Activated CD8-positive, alpha-beta memory T cell treated with anti-CD3 and anti-CD28 coated beads for 36 hours (primary cell): ENCODE results near the gene DAAM2. TPM values are rescaled to one million over a fixed set of nuclear protein-coding genes. Genes with fewer than 3 reads are reported as not detected.

Source experiments
- CTCF ChIA-PET: fragments of 350-600 bp; sonication (Branson Sonifier 250); formaldehyde crosslinking; loops from one replicate; lab custom pipeline; 2021; ENCODE audit warnings: antibody characterized with exemption; lab: Charles Lee
- POLR2A ChIA-PET: fragments of 350-600 bp; sonication (Branson Sonifier 250); formaldehyde crosslinking; loops from one replicate; lab custom pipeline; 2021; ENCODE audit warnings: antibody characterized with exemption; lab: Charles Lee
- total RNA-seq, 2 experiments: library from RNA; stranded (reverse); gene quantifications; one replicate each; pipeline ENCODE4 v1.2.3, GENCODE V29; 2021

DAAM2 gene
- total RNA-seq, 2 experiments from 2014 or later: not detected

- CTCF ChIA-PET: no interaction called here
Observed at GRCh38 chr6:39812853-39813533, 20.8 kb downstream of the DAAM2 start.

GRCh38 chr6:39814236-39814635, 22.1 kb downstream of the DAAM2 start:
- POLR2A ChIA-PET: no interaction called here

More at GRCh38 chr6:39812853-39813533, 20.8 kb downstream of the DAAM2 start:
- POLR2A ChIA-PET: no interaction called here

DNA sequence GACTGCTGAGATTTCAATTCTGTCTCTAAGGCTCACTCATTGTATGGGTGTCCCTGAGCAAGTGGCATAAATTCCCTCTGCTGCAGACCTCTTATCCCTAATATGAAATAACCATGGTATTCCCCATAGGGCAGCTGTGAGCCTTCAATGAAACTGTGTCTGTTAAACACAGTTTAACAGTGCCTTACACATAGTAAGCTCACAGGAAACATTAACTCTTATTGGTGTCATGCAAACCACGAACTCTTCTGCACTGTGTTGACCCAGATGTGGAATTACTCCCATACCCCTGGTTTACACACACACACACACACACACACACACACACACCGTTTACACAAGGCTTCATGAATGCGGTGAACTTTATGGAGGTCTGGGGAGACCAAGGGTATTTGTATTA, 23.2 kb downstream of the DAAM2 start:
- ChIA-PET CTCF (no interaction called here), POLR2A (no interaction called here)

More at GRCh38 chr6:39814236-39814635, 22.1 kb downstream of the DAAM2 start:
- CTCF ChIA-PET: no interaction called here

- ChIA-PET CTCF (no interaction called here), POLR2A (no interaction called here)
Observed at GRCh38 chr6:39816747-39817146, 24.6 kb downstream of the DAAM2 start.

- POLR2A ChIA-PET: no interaction called here
- CTCF ChIA-PET: no interaction called here
Observed at GRCh38 chr6:39818695-39819094, 26.5 kb downstream of the DAAM2 start.

DNA sequence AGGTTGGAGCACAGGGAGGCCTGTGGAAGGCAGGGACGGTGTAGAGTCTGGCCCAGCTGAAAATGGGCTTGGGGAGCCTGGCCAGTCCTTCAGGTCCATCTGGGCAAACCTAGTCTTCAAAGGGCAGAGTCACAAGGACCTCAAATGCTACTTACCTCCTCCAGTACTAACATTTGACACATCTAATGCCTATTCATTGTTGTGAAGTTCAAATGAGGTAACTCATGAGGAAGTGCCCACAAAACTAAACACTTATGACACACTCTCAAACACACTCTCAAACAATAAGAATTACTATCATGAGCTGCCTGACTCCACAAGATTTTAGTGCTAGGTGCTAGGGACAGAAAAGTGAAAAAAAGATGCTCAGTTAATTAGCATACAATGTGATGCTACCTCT, 27.1 kb downstream of the DAAM2 start:
- ChIA-PET CTCF (no interaction called here), POLR2A (no interaction called here)

DNA sequence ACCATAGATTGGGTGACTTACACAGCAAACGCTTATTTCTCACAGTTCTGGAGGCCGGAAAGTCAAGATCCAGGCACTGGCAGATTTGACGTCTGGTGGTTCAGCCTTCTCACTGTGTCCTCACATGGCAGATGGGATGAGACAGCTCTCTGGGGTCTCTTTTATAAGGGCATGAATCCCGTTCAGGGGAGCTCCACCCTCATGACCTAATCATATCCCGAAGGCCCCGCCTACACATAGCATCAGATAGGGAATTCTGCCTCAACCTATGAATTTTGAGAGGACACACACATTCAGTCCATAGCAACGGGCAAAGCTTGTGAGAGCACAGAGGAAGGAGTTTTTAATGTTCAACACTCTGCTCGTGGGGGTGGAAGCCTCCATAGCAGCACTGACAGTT, 27.5 kb downstream of the DAAM2 start:
- POLR2A ChIA-PET: no interaction called here
- CTCF ChIA-PET: no interaction called here

GRCh38 chr6:39820553-39820952, 28.4 kb downstream of the DAAM2 start:
- CTCF ChIA-PET: no interaction called here
- POLR2A ChIA-PET: no interaction called here

DNA sequence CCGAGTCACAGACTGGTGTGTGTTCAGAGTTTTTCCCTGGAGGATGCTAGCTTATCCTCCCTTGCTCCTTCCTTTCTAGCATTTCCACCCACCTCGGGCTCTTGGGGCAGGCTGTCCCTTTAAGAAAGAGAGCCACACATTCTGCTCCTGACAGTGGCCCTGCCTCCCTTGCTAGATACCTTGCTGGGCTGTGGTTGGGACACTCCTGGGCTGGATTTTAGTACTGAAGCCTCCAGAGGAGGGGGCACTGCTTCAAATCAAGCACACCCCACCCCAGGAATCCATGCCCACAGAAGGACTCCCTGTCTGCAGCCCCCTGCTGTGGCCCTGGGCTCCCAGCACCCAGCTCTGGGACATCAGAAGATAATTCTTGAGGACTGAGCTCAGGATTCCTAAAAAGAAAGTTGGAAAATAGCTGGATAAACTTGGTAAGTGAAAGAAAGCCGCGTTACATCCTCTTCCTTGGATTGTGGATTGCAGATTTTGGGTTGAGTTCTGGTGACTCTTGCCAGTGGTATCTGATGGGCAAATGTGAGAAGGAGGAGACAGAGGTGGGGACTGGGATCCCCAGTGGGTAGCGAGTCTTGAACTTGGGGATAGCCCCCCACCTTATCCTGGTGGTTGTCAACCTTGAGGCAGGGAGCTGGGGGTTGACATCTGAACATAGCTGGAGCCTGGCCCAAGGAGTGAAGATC, 29.0 kb downstream of the DAAM2 start:
- ChIA-PET POLR2A (no interaction called here), CTCF (no interaction called here)

- POLR2A ChIA-PET: no interaction called here
- CTCF ChIA-PET: no interaction called here
Observed at GRCh38 chr6:39821742-39822532, 29.8 kb downstream of the DAAM2 start.

GRCh38 chr6:39822846-39823815, 31.0 kb downstream of the DAAM2 start:
- ChIA-PET CTCF (no interaction called here), POLR2A (no interaction called here)

DNA sequence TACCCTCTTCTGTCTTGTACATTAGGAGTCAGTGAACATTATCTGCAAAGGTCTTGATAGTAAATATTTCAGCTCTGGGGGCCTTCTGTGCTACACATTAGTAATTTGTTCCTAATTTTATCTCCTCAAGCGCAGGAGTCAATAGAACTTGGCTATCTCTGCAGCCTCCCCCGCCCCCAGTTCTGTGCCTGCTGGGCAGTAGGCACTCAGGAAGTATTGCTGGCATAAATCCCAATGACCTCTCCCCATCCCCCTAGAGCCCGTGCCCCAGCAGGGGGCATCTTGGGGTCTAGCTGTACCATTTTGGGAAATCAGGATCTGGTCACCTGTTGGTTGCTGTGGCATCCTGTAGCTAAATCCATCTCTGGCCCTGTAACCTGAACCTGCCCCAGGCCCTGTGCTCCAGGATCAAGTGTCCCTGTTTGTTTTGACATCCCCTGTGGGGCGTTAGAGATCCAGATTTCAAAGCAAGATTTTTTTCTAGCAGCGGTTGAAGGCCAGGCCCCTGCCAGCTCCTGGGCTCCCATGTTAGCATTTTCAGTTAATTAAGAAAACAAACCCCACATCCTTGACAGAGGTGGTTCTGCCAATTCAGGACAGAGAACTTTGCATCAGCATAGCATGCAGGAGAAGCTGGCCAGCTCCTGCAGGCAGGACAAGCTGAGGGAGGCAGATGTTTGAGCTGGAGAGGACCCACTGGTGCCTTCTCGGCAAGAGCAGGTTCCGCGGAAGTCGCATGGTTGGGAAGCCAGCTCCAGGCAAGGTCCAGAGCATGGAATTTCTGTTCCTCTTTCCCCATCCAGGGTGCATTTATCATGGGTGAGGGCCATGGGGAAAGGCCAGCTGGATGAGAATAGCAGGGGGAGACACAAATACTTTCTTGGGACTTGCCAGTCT, 32.1 kb downstream of the DAAM2 start:
- ChIA-PET POLR2A (no interaction called here), CTCF (no interaction called here)

DNA sequence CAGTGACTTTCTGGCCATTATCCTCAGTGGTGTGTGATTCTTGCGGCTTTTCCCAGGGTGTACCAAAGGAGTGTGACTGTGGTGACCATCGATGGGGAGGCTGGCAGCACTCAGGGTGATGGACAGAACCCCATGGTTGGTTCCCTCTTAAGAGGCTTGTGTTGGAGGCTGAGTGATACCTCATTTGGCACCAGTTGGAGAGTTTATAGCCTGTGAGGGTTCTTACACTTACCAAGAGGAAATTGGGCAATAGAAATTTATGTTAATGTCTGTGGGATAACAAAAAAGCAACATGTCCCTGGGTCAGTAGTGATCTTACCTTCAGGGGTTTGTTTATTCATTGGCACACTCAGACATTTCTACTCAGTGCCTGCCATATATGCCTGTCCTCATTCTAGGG, 37.2 kb downstream of the DAAM2 start:
- CTCF ChIA-PET: no interaction called here
- POLR2A ChIA-PET: no interaction called here

GRCh38 chr6:39830444-39830843, 38.3 kb downstream of the DAAM2 start:
- POLR2A ChIA-PET: no interaction called here
- CTCF ChIA-PET: no interaction called here

DNA sequence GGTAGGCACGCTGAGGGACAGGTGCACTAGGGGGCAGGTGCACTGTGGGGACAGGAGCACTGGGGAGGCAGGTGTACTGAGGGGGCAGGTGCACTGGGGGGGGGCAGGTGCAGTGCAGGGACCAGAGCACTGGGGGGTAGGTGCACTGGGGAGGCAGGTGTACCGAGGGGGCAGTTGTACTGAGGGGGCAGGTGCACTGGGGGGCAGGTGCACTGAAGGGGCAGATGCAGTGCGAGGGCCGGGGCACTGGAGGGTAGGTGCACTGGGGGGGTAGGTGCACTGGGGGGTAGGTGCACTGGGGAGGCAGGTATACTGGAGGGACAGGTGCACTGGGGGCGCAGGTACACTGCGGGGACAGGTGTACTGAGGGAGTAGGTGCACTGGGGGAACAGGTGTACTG, 39.5 kb downstream of the DAAM2 start:
- ChIA-PET CTCF (no interaction called here), POLR2A (no interaction called here)

DNA sequence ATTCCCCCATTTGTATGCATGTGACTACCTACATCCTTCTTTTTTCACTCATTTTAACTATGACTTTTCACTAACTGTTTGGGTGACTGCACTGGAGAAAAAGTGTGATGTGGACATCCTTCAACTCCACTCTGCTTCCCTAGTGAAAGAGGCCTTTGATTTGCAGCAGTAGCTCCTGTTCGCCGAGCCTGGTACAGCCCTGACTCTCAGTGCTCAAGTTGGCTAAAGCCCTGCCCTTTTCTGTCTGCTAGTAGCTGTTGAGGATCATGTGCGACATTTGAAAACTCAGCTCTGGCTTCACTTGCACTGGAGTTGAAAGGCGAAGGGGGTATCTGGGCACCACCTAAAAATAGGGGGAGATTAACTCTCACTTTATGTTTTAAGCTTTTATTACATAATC, 42.1 kb downstream of the DAAM2 start:
- ChIA-PET POLR2A (no interaction called here), CTCF (no interaction called here)

GRCh38 chr6:39834866-39835265, 42.7 kb downstream of the DAAM2 start:
- ChIA-PET POLR2A (no interaction called here), CTCF (no interaction called here)

- POLR2A ChIA-PET: no interaction called here
- CTCF ChIA-PET: no interaction called here
Observed at GRCh38 chr6:39835821-39836295, 43.7 kb downstream of the DAAM2 start.
